ENCODE measurements around the gene ZNF474. TPM values are rescaled to one million over a fixed set of nuclear protein-coding genes. Genes with fewer than 3 reads are reported as not detected.

Gene ZNF474
- total and polyA plus RNA-seq, 3 donors from 2014 or later = 3.7 to 16.4 (median 7.1) TPM

DNA sequence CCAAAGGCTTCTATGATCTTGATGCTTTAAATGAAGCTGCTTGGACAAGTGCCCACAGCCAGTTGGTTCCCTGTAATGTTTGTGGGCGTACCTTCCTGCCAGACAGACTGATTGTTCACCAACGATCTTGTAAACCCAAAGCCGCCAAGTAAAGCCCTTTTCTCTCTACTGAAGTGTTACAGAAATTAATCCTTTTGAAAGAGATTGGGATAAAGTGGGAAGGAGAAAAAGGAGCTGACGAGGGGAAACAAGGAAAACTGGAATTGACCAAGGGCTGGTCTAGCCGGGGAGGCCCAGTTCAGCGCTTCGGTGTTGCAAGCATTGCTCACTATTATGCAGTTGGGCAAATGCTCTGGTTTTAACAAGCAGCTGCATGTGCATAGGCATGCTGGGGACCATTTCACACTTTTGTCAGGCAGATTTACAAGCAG lies 53.2 kb downstream of the ZNF474 start:
- H3K27ac ChIP-seq = peak overlapping the region in 1 of 2 donors; percentile 57
- intact Hi-C loops (cut with DNase I; ENCODE audit: low total_unique reads) = no loop called here
- DNase-seq = peak; percentile 25
- no peaks in the 10 kb centered on the region for H3K36me3 ChIP-seq (ENCODE audit: low read depth, missing control alignments)
- TF ChIP-seq, protein P1, sequence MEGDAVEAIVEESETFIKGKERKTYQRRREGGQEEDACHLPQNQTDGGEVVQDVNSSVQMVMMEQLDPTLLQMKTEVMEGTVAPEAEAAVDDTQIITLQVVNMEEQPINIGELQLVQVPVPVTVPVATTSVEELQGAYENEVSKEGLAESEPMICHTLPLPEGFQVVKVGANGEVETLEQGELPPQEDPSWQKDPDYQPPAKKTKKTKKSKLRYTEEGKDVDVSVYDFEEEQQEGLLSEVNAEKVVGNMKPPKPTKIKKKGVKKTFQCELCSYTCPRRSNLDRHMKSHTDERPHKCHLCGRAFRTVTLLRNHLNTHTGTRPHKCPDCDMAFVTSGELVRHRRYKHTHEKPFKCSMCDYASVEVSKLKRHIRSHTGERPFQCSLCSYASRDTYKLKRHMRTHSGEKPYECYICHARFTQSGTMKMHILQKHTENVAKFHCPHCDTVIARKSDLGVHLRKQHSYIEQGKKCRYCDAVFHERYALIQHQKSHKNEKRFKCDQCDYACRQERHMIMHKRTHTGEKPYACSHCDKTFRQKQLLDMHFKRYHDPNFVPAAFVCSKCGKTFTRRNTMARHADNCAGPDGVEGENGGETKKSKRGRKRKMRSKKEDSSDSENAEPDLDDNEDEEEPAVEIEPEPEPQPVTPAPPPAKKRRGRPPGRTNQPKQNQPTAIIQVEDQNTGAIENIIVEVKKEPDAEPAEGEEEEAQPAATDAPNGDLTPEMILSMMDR (IDR thresholded peaks at IDR 0.05) = no peak
- no peaks in the 10 kb centered on the region for H3K27me3 ChIP-seq
- peaks cover 19% of the 10 kb centered on the region for H3K4me1 ChIP-seq
- H3K4me3 ChIP-seq = no peak overlapping the region
- whole genome bisulfite sequencing, 2 donors = 40 to 54% methylated on average over 7 of the region's 7 CpGs
- no peaks in the 10 kb centered on the region for H3K9me3 ChIP-seq

DNA sequence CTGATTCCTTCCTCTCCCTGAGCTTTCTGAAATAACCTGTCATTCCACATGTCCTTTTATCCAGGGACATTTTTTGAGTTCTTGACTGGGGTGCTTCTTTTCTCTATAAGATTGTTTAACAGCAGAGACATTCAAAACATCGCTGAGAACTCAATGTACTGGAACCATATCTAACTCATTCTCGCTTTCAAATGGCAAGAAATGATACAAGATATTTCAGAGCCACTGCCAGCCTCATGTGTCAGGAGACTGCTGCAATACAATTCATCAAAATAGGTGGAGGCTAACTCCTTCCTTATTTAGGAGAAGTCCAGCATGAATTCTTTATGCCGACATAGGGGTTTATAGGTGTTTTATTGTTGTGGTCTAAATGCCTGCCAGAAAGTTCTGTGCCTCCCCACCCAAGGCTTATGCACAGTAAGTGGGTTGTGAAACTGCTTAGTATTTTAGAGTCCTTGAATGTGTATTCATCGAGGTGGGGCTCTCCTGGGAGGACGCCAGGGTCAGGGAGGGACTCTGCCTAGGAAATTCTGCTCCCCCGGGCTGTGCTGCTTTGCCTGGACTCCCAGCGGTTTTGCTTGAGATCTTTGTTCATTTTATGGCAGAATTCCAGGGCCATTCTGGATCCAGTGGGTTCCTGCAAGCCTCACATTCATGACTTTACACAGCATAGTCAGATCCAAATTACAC lies 53.9 kb downstream of the ZNF474 start:
- Histone ChIP-seq H3K27me3 (no peaks in the 10 kb centered on the region), H3K27ac (peak overlapping the region in 1 of 2 donors; percentile 57), H3K4me1 (peaks cover 19% of the 10 kb centered on the region), H3K9me3 (no peaks in the 10 kb centered on the region), H3K36me3 (ENCODE audit: low read depth, missing control alignments) (no peaks in the 10 kb centered on the region), H3K4me3 (no peak overlapping the region)
- peak; percentile 77 for DNase-seq
- intact Hi-C loops (cut with DNase I; ENCODE audit: low total_unique reads) = no loop called here
- WGBS, 2 donors = 21 to 32% methylated on average over 7 of the region's 7 CpGs
- no peak for TF ChIP-seq POLR2A (IDR thresholded peaks at IDR 0.05)
- TF ChIP-seq, protein P1 (IDR thresholded peaks at IDR 0.05) = no peak

DNA sequence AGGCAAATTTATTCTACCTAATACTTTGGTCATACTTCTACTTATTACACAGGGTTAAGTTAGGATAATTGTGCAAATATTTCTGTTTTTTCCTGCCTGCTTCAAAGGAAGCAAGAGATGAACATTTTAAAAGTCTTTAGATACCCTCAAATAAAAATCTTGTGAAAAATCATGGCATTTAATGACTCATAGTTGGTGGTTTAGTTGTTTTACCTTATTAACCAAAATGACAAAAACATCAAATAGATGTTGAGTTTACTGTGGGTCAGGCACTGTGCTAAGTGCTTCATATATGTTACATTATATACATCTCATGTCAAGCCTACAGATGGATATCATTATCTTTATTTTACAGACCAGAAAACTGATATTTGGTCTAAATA lies 54.4 kb downstream of the ZNF474 start:
- no peak for TF ChIP-seq POLR2A (IDR thresholded peaks at IDR 0.05)
- TF ChIP-seq, protein P1 (IDR thresholded peaks at IDR 0.05) = no peak
- peaks cover 19% of the 10 kb centered on the region for H3K4me1 ChIP-seq
- H3K4me3 ChIP-seq = no peak overlapping the region
- H3K9me3 ChIP-seq = no peaks in the 10 kb centered on the region
- DNase-seq = no peak
- no peaks in the 10 kb centered on the region for H3K36me3 ChIP-seq (ENCODE audit: low read depth, missing control alignments)
- no peaks in the 10 kb centered on the region for H3K27me3 ChIP-seq
- intact Hi-C loops (cut with DNase I; ENCODE audit: low total_unique reads) = no loop called here
- peak overlapping the region in 1 of 2 donors; percentile 57 for H3K27ac ChIP-seq

DNA sequence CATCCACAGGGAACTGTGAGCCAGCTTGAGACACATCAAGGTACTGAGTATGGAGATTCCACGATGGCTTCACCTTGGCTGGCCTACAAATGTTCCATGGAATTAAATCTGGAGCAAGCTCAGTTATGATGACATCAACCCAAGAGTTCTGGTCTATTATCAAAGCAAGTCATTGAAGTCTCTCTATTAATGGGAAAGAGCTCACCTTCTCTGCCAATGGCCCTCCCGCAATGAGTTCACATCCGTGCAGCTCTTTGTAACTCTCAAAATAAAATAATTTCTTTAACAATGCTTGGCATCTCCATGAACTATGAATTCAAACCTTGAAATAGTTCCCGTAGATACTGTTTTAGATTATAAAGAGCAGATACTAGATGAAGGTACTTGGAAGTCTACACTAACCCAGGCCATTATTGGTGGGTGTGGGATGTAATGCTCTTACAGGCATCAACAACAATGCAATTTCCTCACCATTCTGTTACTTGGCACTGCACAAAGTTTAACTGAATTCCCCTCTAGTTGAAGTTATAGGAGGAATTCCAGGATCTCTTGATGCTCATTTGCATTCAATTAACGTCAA lies 55.4 kb downstream of the ZNF474 start:
- no peak for DNase-seq
- Histone ChIP-seq H3K9me3 (no peaks in the 10 kb centered on the region), H3K27me3 (no peaks in the 10 kb centered on the region), H3K36me3 (ENCODE audit: low read depth, missing control alignments) (no peaks in the 10 kb centered on the region), H3K4me1 (peaks cover 19% of the 10 kb centered on the region), H3K27ac (no peak overlapping the region), H3K4me3 (no peak overlapping the region)
- TF ChIP-seq, protein P1 (IDR thresholded peaks at IDR 0.05) = no peak
- TF ChIP-seq POLR2A (IDR thresholded peaks at IDR 0.05) = no peak
- intact Hi-C loops (cut with DNase I; ENCODE audit: low total_unique reads) = no loop called here
- 76 to 88% methylated on average over 5 of the region's 5 CpGs for WGBS, 2 donors

DNA sequence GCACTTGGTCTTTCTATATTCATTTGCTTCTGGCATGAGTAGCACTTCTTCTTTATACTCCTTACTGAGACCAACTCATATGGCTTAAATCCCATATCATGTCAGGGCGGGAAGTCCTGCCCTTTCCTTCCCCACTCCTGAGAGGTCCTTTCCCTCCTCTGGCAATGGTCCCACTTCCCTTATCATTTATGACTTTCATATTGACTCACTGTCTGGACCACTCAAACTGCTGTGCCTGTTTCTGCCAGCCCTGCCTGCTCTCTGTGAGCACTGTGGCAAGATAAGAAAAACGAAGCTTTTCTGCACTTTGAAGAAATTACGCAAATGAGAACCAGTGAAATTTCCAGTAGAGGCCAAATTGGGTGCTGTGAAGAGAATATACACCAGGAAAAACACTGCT lies 58.1 kb downstream of the ZNF474 start:
- Histone ChIP-seq H3K27me3 (no peaks in the 10 kb centered on the region), H3K36me3 (ENCODE audit: low read depth, missing control alignments) (no peaks in the 10 kb centered on the region), H3K9me3 (no peaks in the 10 kb centered on the region), H3K4me1 (peaks cover 21% of the 10 kb centered on the region), H3K4me3 (no peak overlapping the region), H3K27ac (no peak overlapping the region)
- 63 to 76% methylated on average over 3 of the region's 3 CpGs for WGBS, 2 donors
- intact Hi-C loops (cut with DNase I; ENCODE audit: low total_unique reads) = no loop called here
- TF ChIP-seq, protein P1 (IDR thresholded peaks at IDR 0.05) = no peak
- no peak for TF ChIP-seq POLR2A (IDR thresholded peaks at IDR 0.05)
- DNase-seq = no peak
